Neuronal stem cell (in vitro differentiated cells): ENCODE results near the gene C3.
"Not testable (repeated sequence)": the region's sequence is repeated elsewhere in the genome, so short reads cannot be mapped to it uniquely, and the experiment has no call there.

Experiments
- DNase-seq: peaks from one replicate; pipeline ENCODE4 v3.0.0-alpha.2; 2013; ENCODE audit warnings: low spot score
- H2AFZ ChIP-seq: one replicate; pipeline ENCODE4 v1.6.1; 2013; ENCODE audit warnings: mild to moderate bottlenecking, low read length, inconsistent platforms
- H2AK5ac ChIP-seq: 2 replicates; pipeline ENCODE4 v1.6.1; 2013; ENCODE audit warnings: low read depth, mild to moderate bottlenecking, inconsistent platforms, low read length, moderate library complexity, mixed read lengths
- H2BK120ac ChIP-seq: 2 replicates; pipeline ENCODE4 v1.6.1; 2013; ENCODE audit warnings: low read depth, mild to moderate bottlenecking, inconsistent platforms, low read length, moderate library complexity, mixed read lengths
- H2BK12ac ChIP-seq: one replicate; pipeline ENCODE4 v1.6.1; 2013; ENCODE audit warnings: low read length, inconsistent platforms
- H2BK15ac ChIP-seq: 2 replicates; pipeline ENCODE4 v1.6.1; 2013; ENCODE audit warnings: mild to moderate bottlenecking, low read length, inconsistent platforms, mixed read lengths
- H2BK5ac ChIP-seq: one replicate; pipeline ENCODE4 v1.6.1; 2013; ENCODE audit warnings: inconsistent platforms, mild to moderate bottlenecking, low read length, moderate library complexity
- H3K14ac ChIP-seq: one replicate; pipeline ENCODE4 v1.6.1; 2013; ENCODE audit warnings: low read length, inconsistent platforms
- H3K18ac ChIP-seq: 2 replicates; pipeline ENCODE4 v1.6.1; 2013; ENCODE audit warnings: low read length, inconsistent platforms
- H3K23ac ChIP-seq: 2 replicates; pipeline ENCODE4 v1.6.1; 2013; ENCODE audit warnings: low read depth, mild to moderate bottlenecking, mixed read lengths, low read length, inconsistent platforms; ENCODE audit not compliant: poor library complexity
- H3K27ac ChIP-seq: replicated peaks from 3 replicates; pipeline ENCODE4 v1.5.1; 2013; ENCODE audit warnings: low read length, inconsistent platforms
- H3K27me3 ChIP-seq, 3 experiments: 2 replicates each; pipeline ENCODE4 v1.6.1; 2013; ENCODE audit warnings: low read length in 3 of 3, mild to moderate bottlenecking in 2 of 3, inconsistent platforms in 1 of 3, low read depth in 1 of 3, mixed read lengths in 1 of 3, moderate library complexity in 1 of 3; ENCODE audit not compliant: control insufficient read depth in 3 of 3, insufficient read depth in 3 of 3
- H3K36me3 ChIP-seq, 2 donors: replicated peaks in 1 of 2; 2 replicates each; pipeline ENCODE4 v1.6.1; 2013; ENCODE audit warnings: low read length in 2 of 2; ENCODE audit not compliant: control insufficient read depth in 2 of 2, insufficient read depth in 2 of 2
- H3K4ac ChIP-seq: 2 replicates; pipeline ENCODE4 v1.6.1; 2013; ENCODE audit warnings: inconsistent platforms, mild to moderate bottlenecking, low read length, moderate library complexity
- H3K4me1 ChIP-seq, 2 donors: 1 replicate in 1 of 2; 2 replicates in 1 of 2; pipeline ENCODE4 v1.6.1; 2013; ENCODE audit warnings: low read length in 2 of 2, low read depth in 1 of 2; ENCODE audit not compliant: control insufficient read depth in 2 of 2, insufficient read depth in 1 of 2
- H3K4me2 ChIP-seq: one replicate; pipeline ENCODE4 v1.6.1; 2013; ENCODE audit warnings: mild to moderate bottlenecking, low read length, inconsistent platforms; ENCODE audit not compliant: insufficient read depth, poor library complexity, severe bottlenecking
- H3K4me3 ChIP-seq, 2 donors: 2 replicates each; pipeline ENCODE4 v1.5.1; 2013; ENCODE audit warnings: low read length in 2 of 2, mild to moderate bottlenecking in 2 of 2, inconsistent platforms in 1 of 2, moderate library complexity in 1 of 2
- H3K79me1 ChIP-seq: one replicate; pipeline ENCODE4 v1.6.1; 2013; ENCODE audit warnings: low read depth, mild to moderate bottlenecking, inconsistent platforms, low read length, moderate library complexity
- H3K9ac ChIP-seq: one replicate; pipeline ENCODE4 v1.6.1; 2013; ENCODE audit warnings: mild to moderate bottlenecking, low read depth, low read length, inconsistent platforms; ENCODE audit not compliant: poor library complexity
- H3K9me3 ChIP-seq, 2 donors: replicated peaks in 1 of 2; 2 replicates each; pipeline versions ENCODE3 to v1.6.1; 2013; ENCODE audit warnings: low read length in 2 of 2, mild to moderate bottlenecking in 2 of 2, inconsistent platforms in 1 of 2, low read depth in 1 of 2, mixed read lengths in 1 of 2, moderate library complexity in 1 of 2; ENCODE audit not compliant: control insufficient read depth in 2 of 2, insufficient read depth in 1 of 2
- H4K8ac ChIP-seq: one replicate; pipeline ENCODE4 v1.6.1; 2013; ENCODE audit warnings: low read depth, mild to moderate bottlenecking, inconsistent platforms, low read length, moderate library complexity
- H4K91ac ChIP-seq: one replicate; pipeline ENCODE4 v1.6.1; 2013; ENCODE audit warnings: low read length, low read depth, mild to moderate bottlenecking, inconsistent platforms; ENCODE audit not compliant: poor library complexity
- WGBS, 2 donors: extraction: QIAGEN DNeasy Blood & Tissue Kit; methylation state at CpG; one replicate each; pipeline ENCODE4 v1.1.7; 2013; ENCODE audit warnings: missing lambda C conversion rate in 2 of 2, mixed read lengths in 1 of 2; ENCODE audit not compliant: insufficient read length in 2 of 2, insufficient replicate concordance in 1 of 2; ENCODE audit errors: extremely low coverage in 2 of 2; 5-methylcytosine and 5-hydroxymethylcytosine counted together

C3 gene

GRCh38 chr19:6676288-6676687, 44.2 kb downstream of the C3 start:
- Histone ChIP-seq H2BK120ac (no peak overlapping the region), H3K14ac (no peak overlapping the region), H3K4me3 (no peak overlapping the region), H4K8ac (no peak overlapping the region), H3K4ac (no peak overlapping the region), H3K4me1 (peaks cover 4 to 13% of the 10 kb centered on the region in 2 donors), H3K79me1 (no peaks in the 10 kb centered on the region), H3K27me3 (no peaks in the 10 kb centered on the region), H2BK15ac (no peak overlapping the region), H4K91ac (no peak overlapping the region), H3K23ac (no peak overlapping the region), H2AFZ (no peak overlapping the region), H2AK5ac (no peak overlapping the region), H3K4me2 (no peak overlapping the region), H3K9me3 (peaks cover 0 to 4% of the 10 kb centered on the region in 2 donors), H2BK5ac (no peak overlapping the region), H3K9ac (no peak overlapping the region), H3K36me3 (no peaks in the 10 kb centered on the region), H3K18ac (no peak overlapping the region), H2BK12ac (no peak overlapping the region), H3K27ac (no peak overlapping the region)
- DNase-seq = no peak
- WGBS, 2 donors = no CpG with 5 or more reads among the region's 8 CpGs

- Histone ChIP-seq H3K4ac (no peak overlapping the region), H3K9ac (no peak overlapping the region), H2BK120ac (no peak overlapping the region), H3K23ac (peak overlapping the region; percentile 35), H3K4me3 (no peak overlapping the region), H3K14ac (peak overlapping the region; percentile 76), H2AK5ac (no peak overlapping the region), H4K8ac (no peak overlapping the region), H3K4me2 (no peak overlapping the region), H2BK15ac (peak overlapping the region; percentile 82), H3K18ac (peak overlapping the region; percentile 65), H2BK12ac (no peak overlapping the region), H3K4me1 (peaks cover 4 to 13% of the 10 kb centered on the region in 2 donors), H3K27ac (no peak overlapping the region), H2BK5ac (no peak overlapping the region), H3K27me3 (peaks cover 0 to 2% (median under 1%) of the 10 kb centered on the region in 3 experiments), H3K79me1 (no peaks in the 10 kb centered on the region), H4K91ac (no peak overlapping the region), H3K9me3 (peaks cover 0 to 7% of the 10 kb centered on the region in 2 donors), H3K36me3 (no peaks in the 10 kb centered on the region), H2AFZ (peak overlapping the region; percentile 83)
- no CpG with 5 or more reads among the region's 8 CpGs for WGBS, 2 donors
- peak; percentile 17 for DNase-seq
Observed at GRCh38 chr19:6674868-6675305, 45.6 kb downstream of the C3 start.

- H2AFZ ChIP-seq = peak overlapping the region; percentile 83
- H4K8ac ChIP-seq, H2AK5ac ChIP-seq, H4K91ac ChIP-seq, H3K9me3 ChIP-seq, H3K4ac ChIP-seq, H3K14ac ChIP-seq, H2BK120ac ChIP-seq, H2BK12ac ChIP-seq, H3K79me1 ChIP-seq, H3K27me3 ChIP-seq, H3K27ac ChIP-seq, DNase-seq, H3K4me2 ChIP-seq, H3K36me3 ChIP-seq, H2BK5ac ChIP-seq, H3K9ac ChIP-seq, H2BK15ac ChIP-seq, H3K23ac ChIP-seq, H3K4me3 ChIP-seq: not testable (repeated sequence)
- H3K4me1 ChIP-seq = peaks cover 4 to 13% of the 10 kb centered on the region in 2 donors
- no CpG with 5 or more reads among the region's 6 CpGs for WGBS, 2 donors
- peak overlapping the region; percentile 65 for H3K18ac ChIP-seq
Observed at GRCh38 chr19:6674408-6674807, 46.0 kb downstream of the C3 start.

GRCh38 chr19:6672693-6673290, 47.7 kb downstream of the C3 start:
- Histone ChIP-seq H2BK12ac (no peak overlapping the region), H3K27me3 (peaks cover 0 to 7% (median 2%) of the 10 kb centered on the region in 3 experiments), H3K27ac (no peak overlapping the region), H2AFZ (no peak overlapping the region), H3K9ac (no peak overlapping the region), H2BK15ac (no peak overlapping the region), H2BK120ac (no peak overlapping the region), H3K36me3 (no peaks in the 10 kb centered on the region), H2BK5ac (no peak overlapping the region), H4K8ac (no peak overlapping the region), H3K4me1 (peaks cover 4 to 9% of the 10 kb centered on the region in 2 donors), H3K4me2 (no peak overlapping the region), H3K14ac (no peak overlapping the region), H3K9me3 (peaks cover 0 to 3% of the 10 kb centered on the region in 2 donors), H4K91ac (no peak overlapping the region), H3K18ac (no peak overlapping the region), H3K79me1 (no peaks in the 10 kb centered on the region), H3K4me3 (no peak overlapping the region), H2AK5ac (no peak overlapping the region), H3K4ac (no peak overlapping the region), H3K23ac (no peak overlapping the region)
- DNase-seq = no peak
- WGBS, 2 donors = no CpG with 5 or more reads among the region's 6 CpGs
